Ishikawa (cell line): ENCODE data around the gene PTPN2.

Experiments used
- CEBPB ChIP-seq: IDR thresholded peaks from 2 replicates; pipeline ENCODE4 v1.6.1; 2012
- TF ChIP-seq, protein P1 (sequence below): IDR thresholded peaks from 2 replicates; pipeline ENCODE4 v1.6.1; 2012

DNA sequence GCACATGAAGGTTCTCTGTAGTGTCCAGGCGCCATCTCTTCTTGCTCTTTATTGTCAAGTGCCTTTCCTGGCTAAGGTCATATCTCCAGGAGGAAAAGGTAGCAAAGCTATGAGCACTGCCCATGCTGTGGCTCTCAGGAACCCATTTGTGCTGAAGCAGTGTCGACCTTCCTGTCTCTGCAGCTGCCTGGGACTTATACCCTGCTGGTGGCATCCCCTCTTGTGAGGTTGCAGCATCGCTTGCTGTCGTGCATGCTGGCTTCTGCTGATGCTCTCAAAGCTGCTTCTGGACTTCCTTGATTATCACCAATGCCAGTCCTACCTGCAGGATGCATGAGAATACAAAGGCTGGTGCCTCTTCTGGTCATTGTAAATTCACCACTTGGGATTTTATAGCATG, 22.1 kb upstream of the PTPN2 start:
- no peak for TF ChIP-seq CEBPB
- TF ChIP-seq, protein P1, sequence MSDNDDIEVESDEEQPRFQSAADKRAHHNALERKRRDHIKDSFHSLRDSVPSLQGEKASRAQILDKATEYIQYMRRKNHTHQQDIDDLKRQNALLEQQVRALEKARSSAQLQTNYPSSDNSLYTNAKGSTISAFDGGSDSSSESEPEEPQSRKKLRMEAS, result no peak
